ENCODE data around the gene HS6ST3.

- TF ChIP-seq CTCF (IDR thresholded peaks at IDR 0.05 in 4 of 5, conservative IDR thresholded peaks at IDR 0.05 in 1 of 5) (no peak), POLR2A (IDR thresholded peaks at IDR 0.05) (no peak)
These were observed 539.4 kb downstream of the HS6ST3 start for GRCh38 chr13:96629331-96629730.
